Peyer's patch (tissue), 4 donors: ENCODE results near the gene OBSCN. TPM values are rescaled to one million over a fixed set of nuclear protein-coding genes. Genes with fewer than 3 reads are reported as not detected.

Source experiments
- DNase-seq, 3 donors: peaks; one replicate each; pipeline ENCODE4 v3.0.0-alpha.2; 2017 to 2019
- H3K27ac ChIP-seq, 4 donors: fragments of 200-600 bp; sonication (generic); one replicate each; pipeline ENCODE4 v1.5.1; 2016 to 2019
- H3K27me3 ChIP-seq, 2 donors: fragments of 200-600 bp; sonication (generic); one replicate each; pipeline ENCODE4 v1.5.1; 2019
- H3K36me3 ChIP-seq, 3 donors: fragments of 200-600 bp; sonication (generic); one replicate each; pipeline ENCODE4 v1.5.1; 2016 to 2019
- H3K4me1 ChIP-seq, 4 donors: fragments of 200-600 bp; sonication (generic); one replicate each; pipeline ENCODE4 v1.5.1; 2016 to 2019
- H3K4me3 ChIP-seq, 4 donors: fragments of 200-600 bp; sonication (generic); 1 replicate in 3 of 4; 2 replicates in 1 of 4; pipeline ENCODE4 v1.5.1; 2016 to 2019; ENCODE audit warnings: mild to moderate bottlenecking in 1 of 4
- H3K9me3 ChIP-seq, 4 donors: fragments of 200-600 bp; sonication (generic); one replicate each; pipeline ENCODE4 v1.5.1; 2016 to 2019; ENCODE audit warnings: mild to moderate bottlenecking in 1 of 4
- POLR2A ChIP-seq, 2 donors: fragments of 450-650 bp; IDR thresholded peaks; one replicate each; pipeline ENCODE4 v1.5.1; 2017; ENCODE audit warnings: antibody characterized with exemption in 2 of 2, mild to moderate bottlenecking in 2 of 2, moderate library complexity in 2 of 2
- total RNA-seq, 4 donors: library from RNA; depleted of rRNA; stranded (reverse); fragments of >200 nt; gene quantifications; one replicate each; pipeline ENCODE4 v1.1.0, GENCODE V29; 2016
- TF ChIP-seq, protein P1 (sequence below), 6 experiments: fragments of 450-650 bp in 4 of 6; fragments of 200-600 bp in 2 of 6; sonication (generic) in 1 of 6; IDR thresholded peaks; one replicate each; pipeline ENCODE4 v1.5.1; 2017 to 2019; ENCODE audit warnings: antibody characterized with exemption in 6 of 6, mild to moderate bottlenecking in 3 of 6, moderate library complexity in 1 of 6

Gene OBSCN
- total RNA-seq, 4 donors from 2014 or later = 5.8 to 136 (median 34.4) TPM

DNA sequence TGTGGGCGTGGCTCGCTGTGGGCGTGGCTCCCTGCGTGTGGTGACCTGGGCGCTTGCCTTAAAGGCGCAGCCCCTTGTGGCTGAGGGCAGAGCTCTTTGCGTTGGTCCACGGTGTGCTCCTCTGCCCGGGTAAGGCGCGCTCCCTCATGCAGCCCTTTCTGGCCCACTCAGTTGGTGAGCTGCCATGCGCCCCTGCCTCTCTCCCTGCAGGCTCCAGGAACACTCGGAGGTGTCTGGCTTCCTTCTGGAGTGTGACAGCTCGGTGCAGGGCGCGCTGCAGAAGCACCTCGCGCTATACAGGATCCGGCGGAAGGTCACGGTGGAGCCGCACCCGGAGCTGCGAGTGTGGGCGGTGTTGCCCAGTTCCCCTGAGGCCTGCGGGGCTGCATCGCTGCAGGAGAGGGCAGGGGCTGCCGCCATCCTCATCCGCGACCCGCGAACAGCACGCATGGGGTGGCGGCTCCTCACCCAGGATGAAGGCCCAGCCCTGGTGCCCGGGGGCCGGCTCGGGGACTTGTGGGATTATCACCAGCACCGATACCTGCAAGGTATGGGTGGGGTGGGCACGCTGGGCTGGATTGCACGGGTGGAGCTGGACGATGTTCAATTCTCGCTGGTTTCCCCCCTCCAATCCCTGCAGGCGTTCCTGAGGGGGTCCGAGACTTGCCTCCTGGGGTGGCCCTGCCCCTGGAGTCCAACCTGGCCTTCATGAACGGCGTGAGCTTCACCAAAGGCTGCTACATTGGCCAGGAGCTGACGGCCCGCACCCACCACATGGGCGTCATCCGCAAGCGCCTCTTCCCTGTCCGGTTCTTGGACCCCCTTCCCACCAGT lies 33.1 kb upstream of the OBSCN start:
- H3K4me1 ChIP-seq = peaks cover 0 to 4% (median 0%) of the 10 kb centered on the region in 4 donors
- H3K27me3 ChIP-seq = no peaks in the 10 kb centered on the region
- H3K4me3 ChIP-seq = peak overlapping the region in 2 of 4 donors; percentile 6 to 32
- no peaks in the 10 kb centered on the region for H3K9me3 ChIP-seq
- TF ChIP-seq POLR2A (IDR thresholded peaks at IDR 0.05) = no peak
- TF ChIP-seq, protein P1, sequence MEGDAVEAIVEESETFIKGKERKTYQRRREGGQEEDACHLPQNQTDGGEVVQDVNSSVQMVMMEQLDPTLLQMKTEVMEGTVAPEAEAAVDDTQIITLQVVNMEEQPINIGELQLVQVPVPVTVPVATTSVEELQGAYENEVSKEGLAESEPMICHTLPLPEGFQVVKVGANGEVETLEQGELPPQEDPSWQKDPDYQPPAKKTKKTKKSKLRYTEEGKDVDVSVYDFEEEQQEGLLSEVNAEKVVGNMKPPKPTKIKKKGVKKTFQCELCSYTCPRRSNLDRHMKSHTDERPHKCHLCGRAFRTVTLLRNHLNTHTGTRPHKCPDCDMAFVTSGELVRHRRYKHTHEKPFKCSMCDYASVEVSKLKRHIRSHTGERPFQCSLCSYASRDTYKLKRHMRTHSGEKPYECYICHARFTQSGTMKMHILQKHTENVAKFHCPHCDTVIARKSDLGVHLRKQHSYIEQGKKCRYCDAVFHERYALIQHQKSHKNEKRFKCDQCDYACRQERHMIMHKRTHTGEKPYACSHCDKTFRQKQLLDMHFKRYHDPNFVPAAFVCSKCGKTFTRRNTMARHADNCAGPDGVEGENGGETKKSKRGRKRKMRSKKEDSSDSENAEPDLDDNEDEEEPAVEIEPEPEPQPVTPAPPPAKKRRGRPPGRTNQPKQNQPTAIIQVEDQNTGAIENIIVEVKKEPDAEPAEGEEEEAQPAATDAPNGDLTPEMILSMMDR (IDR thresholded peaks at IDR 0.05) = no peak
- peaks cover 0 to 13% (median 0%) of the 10 kb centered on the region in 3 donors for H3K36me3 ChIP-seq
- peak overlapping the region in 1 of 4 donors; percentile 5 for H3K27ac ChIP-seq
- peak in 1 of 3 donors; percentile 45 for DNase-seq

GRCh38 chr1:228175316-228176023 lies 32.4 kb upstream of the OBSCN start:
- no peak for TF ChIP-seq POLR2A (IDR thresholded peaks at IDR 0.05)
- TF ChIP-seq, protein P1 (IDR thresholded peaks at IDR 0.05) = no peak
- H3K27me3 ChIP-seq = no peaks in the 10 kb centered on the region
- no peak overlapping the region for H3K27ac ChIP-seq
- DNase-seq = peak in 1 of 3 donors; percentile 44
- H3K9me3 ChIP-seq = no peaks in the 10 kb centered on the region
- no peak overlapping the region for H3K4me3 ChIP-seq
- H3K4me1 ChIP-seq = peaks cover 0 to 4% (median 0%) of the 10 kb centered on the region in 4 donors
- peaks cover 0 to 13% (median 0%) of the 10 kb centered on the region in 3 donors for H3K36me3 ChIP-seq

DNA sequence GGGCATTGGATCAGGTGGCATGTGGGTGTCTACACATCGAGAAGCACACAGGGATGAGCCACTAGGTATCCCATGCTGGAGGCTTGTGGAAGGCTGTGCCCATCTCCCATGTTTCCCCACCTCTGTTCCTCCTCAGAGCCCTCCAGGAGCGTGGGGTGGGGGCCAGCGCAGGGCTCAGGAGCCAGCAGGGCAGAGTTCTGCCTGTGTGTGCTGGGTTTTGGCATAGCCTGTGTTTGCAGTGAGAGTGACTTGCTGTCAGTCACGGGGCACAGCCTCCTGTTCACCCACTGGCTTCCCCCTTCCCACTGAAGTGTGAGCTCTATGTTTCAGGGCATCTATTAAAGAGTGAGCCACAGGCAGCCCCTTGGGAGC lies 31.8 kb upstream of the OBSCN start:
- TF ChIP-seq, protein P1 (IDR thresholded peaks at IDR 0.05) = no peak
- TF ChIP-seq POLR2A (IDR thresholded peaks at IDR 0.05) = no peak
- Histone ChIP-seq H3K36me3 (peaks cover 0 to 13% (median 0%) of the 10 kb centered on the region in 3 donors), H3K27me3 (no peaks in the 10 kb centered on the region), H3K4me3 (no peak overlapping the region), H3K4me1 (peaks cover 0 to 4% (median 0%) of the 10 kb centered on the region in 4 donors), H3K9me3 (no peaks in the 10 kb centered on the region), H3K27ac (no peak overlapping the region)
- DNase-seq = peak in 1 of 3 donors; percentile 38

DNA sequence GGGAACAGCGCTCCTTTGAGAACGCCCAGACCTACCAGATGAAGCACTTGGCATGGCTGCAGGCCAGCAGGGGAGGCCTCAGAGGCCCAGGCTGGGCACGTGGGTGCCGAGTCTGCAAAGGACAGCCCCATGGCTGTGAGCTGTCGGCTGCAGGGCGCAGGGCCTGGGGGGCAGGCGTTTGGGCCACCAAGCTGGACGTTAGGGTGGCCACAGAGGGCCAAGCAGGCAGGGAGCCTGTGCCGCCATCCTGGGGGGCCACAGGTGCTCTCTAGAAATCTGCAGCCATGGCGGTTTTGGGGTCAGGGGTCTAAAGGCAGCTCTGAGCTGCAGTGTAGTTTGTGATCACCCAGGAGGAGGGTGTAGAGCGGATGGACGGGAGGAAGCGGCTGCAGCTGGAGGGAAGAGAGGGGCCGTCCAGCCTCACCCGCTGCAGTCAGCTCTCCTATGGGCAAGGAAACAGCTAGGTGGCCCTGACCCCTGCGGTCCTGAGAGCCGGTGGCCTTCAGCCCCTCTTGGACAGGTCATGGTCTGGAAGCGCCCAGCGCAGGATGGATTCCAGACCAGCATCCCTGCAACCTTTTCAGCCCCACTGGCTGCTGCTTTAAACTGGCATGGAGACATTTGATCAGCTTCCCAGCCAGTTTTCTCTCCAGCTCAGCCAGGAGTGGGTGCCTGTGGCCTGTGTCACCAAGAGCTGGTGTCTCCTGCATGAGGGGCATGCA lies 31.2 kb upstream of the OBSCN start:
- Histone ChIP-seq H3K4me1 (peaks cover 0 to 4% (median 0%) of the 10 kb centered on the region in 4 donors), H3K27ac (no peak overlapping the region), H3K9me3 (no peaks in the 10 kb centered on the region), H3K36me3 (peaks cover 0 to 13% (median 0%) of the 10 kb centered on the region in 3 donors), H3K4me3 (no peak overlapping the region), H3K27me3 (no peaks in the 10 kb centered on the region)
- TF ChIP-seq POLR2A (IDR thresholded peaks at IDR 0.05) = no peak
- TF ChIP-seq, protein P1 (IDR thresholded peaks at IDR 0.05) = no peak
- peak in 1 of 3 donors; percentile 42 for DNase-seq

DNA sequence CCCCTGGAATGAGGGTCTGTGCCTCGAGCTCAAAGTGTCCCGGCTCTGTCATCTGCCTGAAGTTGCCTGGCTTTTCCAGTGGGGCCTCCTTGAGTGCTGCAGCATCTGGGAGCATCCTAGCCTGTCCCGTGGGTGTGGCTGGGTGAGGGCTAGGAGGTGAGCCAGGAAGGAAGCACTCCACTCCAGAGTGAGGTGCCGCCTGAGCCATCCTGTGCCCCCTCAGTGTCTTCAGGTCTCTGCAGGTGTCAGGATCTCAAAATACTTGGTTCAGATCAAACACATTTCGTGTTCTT lies 30.7 kb upstream of the OBSCN start:
- TF ChIP-seq, protein P1 (IDR thresholded peaks at IDR 0.05) = no peak
- no peak for TF ChIP-seq POLR2A (IDR thresholded peaks at IDR 0.05)
- Histone ChIP-seq H3K27ac (no peak overlapping the region), H3K9me3 (no peaks in the 10 kb centered on the region)

More for the DNA sequence above, 30.7 kb upstream of the OBSCN start:
- Histone ChIP-seq H3K4me1 (peaks cover 0 to 4% (median 0%) of the 10 kb centered on the region in 4 donors), H3K27me3 (no peaks in the 10 kb centered on the region), H3K36me3 (peaks cover 0 to 13% (median 0%) of the 10 kb centered on the region in 3 donors), H3K4me3 (no peak overlapping the region)
- DNase-seq = no peak
